Eye (tissue), 1 donor: Measurements from ENCODE around the gene PDGFB.

Experiments used
- DNase-seq: peaks from one replicate; pipeline ENCODE4 v3.0.0-alpha.2; 2015

The PDGFB gene

GRCh38 chr22:39244496-39245129 is at the start of gene PDGFB:
Gene PDGFB (minus strand): TSS chr22:39244982. CDS start chr22:39243963, 1,019 bp downstream.
- DNase-seq, result peak; percentile 63

DNA sequence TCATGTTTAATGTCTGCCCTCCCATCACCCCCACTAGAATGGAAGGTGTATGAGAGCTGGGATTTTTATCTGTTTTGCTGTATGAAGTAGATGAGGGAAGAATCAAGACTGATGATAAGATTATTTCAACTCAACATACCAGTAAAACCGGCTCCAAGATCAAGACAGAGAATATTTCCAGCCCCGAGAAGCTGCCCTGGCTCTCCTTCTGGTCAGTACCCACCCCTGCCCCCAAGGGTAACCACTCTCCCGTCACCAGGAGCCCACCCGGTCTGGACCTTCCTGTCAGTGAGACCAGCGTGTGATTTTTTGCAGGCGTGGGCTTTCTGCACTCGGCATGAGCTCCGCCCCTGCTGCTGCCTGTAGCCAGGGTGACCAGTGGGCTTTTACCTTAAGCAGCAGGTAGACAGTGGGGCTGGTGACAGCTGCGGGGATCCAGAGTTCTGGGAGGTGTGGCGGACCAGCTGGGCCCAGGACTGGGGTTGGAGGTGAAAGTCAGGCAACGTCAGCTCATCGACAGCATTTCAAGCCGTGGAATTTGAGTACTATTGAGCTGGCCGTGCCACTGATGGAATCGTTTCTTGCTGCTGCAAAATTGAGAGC is 49.1 kb upstream of the PDGFB start:
- DNase-seq, result no peak

DNA sequence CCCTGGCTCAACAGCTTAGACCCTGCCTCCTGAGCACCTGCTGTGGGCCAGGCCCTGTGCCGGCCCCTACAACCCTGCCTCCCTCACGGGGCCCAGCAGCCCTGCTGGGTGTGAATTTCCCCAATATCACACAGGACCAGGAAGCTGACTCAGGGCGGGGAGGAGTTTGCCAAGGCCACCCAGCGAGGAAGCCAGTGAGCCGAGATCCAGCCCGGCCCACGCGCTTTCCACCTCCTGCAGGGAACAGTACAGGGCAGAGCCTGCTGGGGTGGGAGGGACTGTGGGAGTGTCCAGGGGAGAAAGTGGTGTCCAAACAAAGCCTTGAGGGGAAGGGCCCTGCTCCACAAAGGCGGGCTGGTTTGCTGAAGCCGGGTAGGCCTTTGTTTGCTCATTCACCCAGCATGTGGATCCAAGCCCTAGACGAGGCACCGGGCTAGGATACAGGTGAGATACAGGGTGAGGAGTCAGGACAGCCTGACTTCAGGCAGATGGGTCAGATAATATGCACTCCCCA is 47.8 kb upstream of the PDGFB start:
- peak; percentile 60 for DNase-seq

GRCh38 chr22:39292031-39292462 is 47.3 kb upstream of the PDGFB start:
- DNase-seq, result no peak

DNA sequence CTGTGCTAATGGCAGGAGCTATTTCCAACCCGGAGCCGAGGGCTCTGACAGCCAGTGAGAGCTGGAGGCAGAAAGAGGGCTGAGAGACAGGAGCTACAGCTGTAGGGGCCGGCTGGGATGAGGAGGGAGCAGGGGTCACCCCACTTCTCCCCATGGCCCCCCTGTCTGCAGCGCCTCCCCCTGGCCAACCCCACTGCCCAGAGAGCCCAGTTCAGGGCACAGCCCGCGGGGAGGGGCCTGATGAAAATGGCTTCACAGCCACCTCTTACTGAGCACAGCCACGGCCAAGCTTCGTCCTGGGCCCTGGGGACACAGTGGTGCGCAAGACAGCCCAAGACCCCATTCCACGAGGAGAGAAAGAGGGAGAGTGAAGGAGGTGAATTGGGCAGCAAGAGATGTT is 46.7 kb upstream of the PDGFB start:
- no peak for DNase-seq

DNA sequence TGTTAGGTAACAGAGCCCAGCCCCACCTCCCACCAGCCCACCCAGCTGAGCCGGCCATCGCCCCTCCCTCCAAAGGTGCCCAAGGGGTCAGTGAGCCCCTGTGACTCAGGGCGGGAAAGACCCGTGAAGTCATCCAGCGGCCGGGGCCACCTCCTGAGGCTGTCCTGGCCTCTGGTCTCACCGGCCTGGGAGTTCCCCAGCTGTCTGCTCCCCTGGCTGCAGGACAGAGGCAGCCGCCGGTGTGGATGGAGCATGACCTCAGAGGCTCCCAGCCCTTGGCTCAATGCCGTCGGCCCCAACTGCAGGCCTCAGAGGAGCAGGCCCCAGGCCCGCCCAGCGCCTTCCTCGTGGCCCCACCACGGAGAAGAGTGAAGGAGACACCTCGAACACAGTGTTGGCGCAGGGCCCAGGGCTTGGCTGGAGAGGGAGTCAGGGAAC is 46.0 kb upstream of the PDGFB start:
- peak; percentile 20 for DNase-seq

GRCh38 chr22:39289975-39290720 is 45.4 kb upstream of the PDGFB start:
- no peak for DNase-seq

DNA sequence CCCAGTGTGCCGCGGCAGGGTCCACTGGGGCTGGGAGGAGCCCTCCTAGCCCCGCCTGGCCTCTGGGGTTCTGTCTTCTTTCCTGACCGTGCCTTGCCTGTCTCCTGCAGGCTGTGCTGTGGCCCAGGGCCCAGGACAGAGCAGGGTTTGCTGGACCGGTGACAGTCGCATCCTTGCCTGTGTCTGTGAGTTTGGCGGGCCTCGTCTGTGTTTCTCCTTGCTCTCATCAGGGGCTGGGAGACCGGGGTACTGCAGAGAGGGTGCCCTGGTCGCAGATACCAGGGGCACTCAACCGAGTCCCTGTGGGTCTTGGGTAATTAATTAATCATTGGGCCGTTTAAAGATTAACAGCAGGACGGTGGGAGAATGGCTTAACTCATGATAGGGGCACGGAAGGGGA is 44.8 kb upstream of the PDGFB start:
- DNase-seq, result no peak

DNA sequence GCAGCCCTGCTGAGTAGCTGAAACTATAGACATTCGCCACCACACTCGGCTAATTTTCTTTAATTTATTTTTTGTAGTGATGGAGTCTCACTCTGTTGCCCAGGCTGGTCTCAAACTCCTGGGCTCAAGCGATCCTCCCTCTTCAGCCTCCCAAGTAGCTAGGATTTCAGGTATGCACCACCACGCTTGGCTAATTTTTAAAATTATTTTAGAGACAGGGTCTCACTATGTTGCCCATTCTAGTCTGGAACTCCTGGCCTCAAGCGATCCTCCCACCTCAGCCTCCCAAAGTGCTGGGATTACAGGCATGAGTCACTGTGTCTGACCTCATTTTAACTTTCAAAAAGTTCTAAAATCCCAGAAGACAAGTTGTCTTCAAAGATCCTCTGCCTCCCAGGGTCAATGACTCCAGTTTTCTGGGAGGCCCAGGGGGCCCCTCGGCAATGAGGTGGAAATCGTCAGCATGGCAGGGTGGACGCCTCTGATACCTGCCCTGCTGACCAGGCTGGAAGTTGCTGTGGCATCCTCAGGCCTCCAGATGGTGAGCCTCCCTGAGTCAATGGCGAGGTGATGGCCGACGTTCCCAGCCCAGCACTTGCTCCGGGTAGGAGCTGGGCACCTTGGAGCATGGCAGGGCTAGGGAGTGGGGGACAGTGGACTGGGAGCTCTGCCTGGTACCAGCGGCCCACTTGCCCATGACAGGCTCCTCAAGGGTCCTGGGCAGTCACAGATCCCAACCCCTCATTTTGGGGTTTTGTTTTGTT is 43.5 kb upstream of the PDGFB start:
- no peak for DNase-seq

DNA sequence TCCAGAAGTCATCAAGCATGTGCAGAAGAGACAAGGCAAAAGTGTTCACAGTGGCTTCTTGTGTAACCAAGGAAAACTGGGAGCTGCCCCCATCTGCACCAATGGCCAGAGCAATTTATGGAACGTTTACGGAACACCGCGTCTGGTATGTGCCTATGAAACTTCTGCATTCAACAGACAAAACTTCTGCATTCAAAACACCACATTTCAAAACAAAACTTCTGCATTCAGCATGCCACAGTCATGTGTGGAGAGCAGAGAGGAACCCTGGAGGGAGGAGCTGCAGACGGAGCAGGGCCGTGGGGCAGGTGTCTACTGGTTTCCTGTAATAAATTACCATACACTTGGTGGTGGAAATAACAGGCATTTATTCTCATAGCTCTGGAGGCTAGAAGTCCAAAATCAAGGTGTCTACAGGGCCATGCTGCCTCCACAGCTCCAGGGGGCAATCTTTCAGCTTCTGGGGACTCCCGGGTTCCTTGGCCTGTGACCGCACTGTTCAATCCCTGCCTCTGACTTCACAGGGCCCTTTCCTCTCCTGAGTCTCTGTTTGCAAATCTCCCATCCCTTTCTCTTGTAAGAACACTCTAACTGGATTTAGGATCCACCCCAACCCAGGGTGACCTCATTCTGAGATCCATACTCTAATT is 42.4 kb upstream of the PDGFB start:
- no peak for DNase-seq

- no peak for DNase-seq
Observed at GRCh38 chr22:39284983-39285382, 40.2 kb upstream of the PDGFB start.

- DNase-seq, result no peak
Observed at GRCh38 chr22:39284142-39284980, 39.6 kb upstream of the PDGFB start.

- DNase-seq, result peak; percentile 17
Observed at GRCh38 chr22:39283322-39284141, 38.8 kb upstream of the PDGFB start.

- no peak for DNase-seq
Observed at GRCh38 chr22:39282645-39283321, 38.0 kb upstream of the PDGFB start.

DNA sequence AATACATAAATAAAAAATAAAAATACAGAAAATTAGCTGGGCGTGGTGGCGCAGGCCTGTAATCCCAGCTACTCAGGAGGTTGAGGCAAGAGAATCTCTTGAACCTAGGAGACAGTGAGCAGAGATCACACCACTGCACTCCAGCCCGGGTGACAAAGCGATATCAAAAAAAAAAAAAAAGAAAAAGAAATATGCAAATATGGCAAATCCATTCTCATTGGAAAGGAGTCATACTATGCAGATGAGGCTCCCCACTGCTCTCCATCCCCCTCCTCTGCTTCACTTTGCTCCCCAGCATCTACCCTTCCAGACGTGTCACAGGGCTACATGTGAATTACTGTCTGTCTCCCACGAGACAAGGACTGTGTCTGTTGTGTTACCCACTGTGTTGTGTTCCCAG is 36.3 kb upstream of the PDGFB start:
- no peak for DNase-seq

- DNase-seq, result no peak
Observed at GRCh38 chr22:39280250-39280649, 35.5 kb upstream of the PDGFB start.

DNA sequence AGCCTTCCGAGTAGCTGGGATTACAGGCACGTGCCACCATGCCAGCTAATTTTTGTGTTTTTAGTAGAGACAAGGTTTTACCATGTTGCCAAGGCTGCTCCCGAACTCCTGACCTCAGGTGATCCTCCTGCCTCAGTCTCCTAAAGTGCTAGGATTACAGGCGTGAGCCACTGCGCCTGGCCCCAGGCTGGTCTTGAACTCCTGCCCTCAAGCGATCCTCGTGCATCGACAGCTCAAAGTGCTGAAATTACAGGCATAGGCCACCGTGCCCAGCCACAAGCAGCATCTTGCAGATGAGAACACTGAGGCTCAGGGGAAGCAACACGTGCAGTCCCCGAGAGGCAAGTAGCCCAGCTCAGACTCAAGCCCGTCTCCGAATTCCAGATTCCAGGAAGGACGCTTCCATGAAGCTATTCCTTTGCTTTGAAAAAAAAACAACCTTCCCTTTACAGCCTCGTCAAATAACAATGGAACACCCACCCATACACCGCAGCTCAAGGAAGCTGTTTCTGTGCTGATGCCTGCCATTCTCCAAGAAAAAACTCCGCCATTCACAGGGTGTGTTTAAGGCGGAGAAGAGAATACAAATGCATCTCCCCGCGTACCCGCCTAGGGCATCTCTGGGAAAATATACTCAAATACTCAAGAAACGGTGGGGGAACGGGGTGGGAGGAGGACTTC is 34.5 kb upstream of the PDGFB start:
- no peak for DNase-seq

DNA sequence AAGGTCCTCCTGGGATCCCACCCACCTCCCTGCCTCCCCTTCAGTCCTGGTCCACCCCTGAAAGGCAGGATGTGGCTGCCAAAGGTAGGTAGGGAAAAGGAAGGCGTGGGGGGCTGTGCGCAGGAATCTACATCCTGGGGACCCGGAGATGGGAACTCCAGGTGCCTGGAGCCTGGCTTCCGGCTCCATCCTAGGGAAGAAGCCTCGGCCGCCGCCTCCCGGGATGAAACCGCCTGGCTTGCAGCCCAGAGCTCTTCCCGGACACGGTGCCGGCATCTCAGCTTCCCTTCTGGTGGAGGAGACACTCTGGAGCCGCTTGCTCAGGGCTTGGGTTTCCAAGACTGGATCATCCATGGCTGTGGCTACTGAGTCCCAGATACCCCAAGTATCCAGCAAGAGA is 33.3 kb upstream of the PDGFB start:
- DNase-seq, result no peak

DNA sequence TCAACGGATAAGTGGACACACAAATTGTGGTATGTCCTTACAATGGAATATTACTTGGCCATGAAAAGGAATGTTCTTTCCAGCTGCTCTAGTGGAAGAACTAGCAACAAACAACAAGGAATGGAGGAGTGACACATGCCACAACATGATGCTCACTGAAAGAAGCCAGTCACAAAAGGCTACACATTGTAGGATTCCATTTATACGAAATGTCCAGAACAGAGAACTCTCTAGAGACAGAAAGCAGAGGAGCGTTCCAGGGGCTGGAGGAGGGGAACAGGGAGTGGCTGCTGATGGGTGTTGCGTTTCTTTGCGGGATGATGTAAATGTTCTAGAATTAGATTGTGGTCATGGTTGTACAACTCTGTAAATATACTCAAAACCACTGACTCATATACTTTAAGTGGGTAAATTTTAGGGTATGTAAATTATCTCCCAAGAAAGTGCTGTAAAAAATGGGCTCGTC is 32.4 kb upstream of the PDGFB start:
- no peak for DNase-seq
